ENCODE measurements around the gene NEU2.

NEU2 gene

GRCh38 chr2:233053928-233054784 is 21.7 kb downstream of the NEU2 start:
- TF ChIP-seq POLR2A (IDR thresholded peaks at IDR 0.05; ENCODE audit: extremely low read depth, insufficient read length) (no peak), CTCF (IDR thresholded peaks at IDR 0.05; ENCODE audit: low read depth, low read length) (peak; percentile 95)
- DNase-seq (ENCODE audit: low read depth): peak; percentile 70
- no peak overlapping the region for H3K4me3 ChIP-seq (ENCODE audit: low read depth, low read length)

GRCh38 chr2:233055362-233055761 is 22.9 kb downstream of the NEU2 start:
- H3K4me3 ChIP-seq (ENCODE audit: low read depth, low read length): no peak overlapping the region
- no peak for DNase-seq (ENCODE audit: low read depth)
- TF ChIP-seq MYC (IDR thresholded peaks at IDR 0.05; ENCODE audit: low read depth, low read length) (no peak), MAX (IDR thresholded peaks at IDR 0.05; ENCODE audit: low read depth, low read length) (no peak), POLR2A (IDR thresholded peaks at IDR 0.05; ENCODE audit: extremely low read depth, insufficient read length) (no peak), CTCF (IDR thresholded peaks at IDR 0.05; ENCODE audit: low read depth, low read length) (no peak)

DNA sequence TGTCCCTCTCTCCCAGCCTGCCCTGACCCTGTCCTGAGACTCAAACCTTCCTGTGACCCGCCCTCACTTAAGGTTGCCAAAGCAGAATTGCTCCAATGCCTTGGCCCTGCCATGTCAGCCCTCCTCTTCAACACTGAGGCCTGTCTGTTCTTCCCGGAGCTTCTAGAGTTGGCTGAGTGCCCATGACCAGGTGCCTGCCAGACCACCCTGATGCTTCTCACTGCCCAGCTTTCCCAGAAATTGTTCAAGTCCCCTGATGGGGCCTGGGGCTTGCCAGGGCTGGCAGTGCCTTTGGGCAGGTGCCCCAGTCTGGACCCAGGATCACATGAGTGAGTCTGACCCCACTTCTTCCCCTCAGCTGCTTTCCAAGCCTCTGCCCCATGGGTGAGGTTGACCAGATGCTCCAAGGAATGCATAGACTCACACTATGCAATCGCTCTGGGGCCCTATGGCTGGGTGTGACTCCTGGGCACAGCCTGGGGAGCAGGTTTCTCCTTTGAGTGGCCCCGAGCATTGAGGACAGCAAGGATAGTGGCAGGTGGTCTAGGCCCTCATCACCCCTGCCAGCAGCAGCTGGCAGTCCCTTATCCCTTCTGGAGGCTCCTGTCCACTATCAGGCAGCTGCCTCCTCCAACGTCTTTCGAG is 24.6 kb downstream of the NEU2 start:
- no peak for DNase-seq (ENCODE audit: low read depth)
- H3K4me3 ChIP-seq (ENCODE audit: low read depth, low read length): no peak overlapping the region
- TF ChIP-seq POLR2A (IDR thresholded peaks at IDR 0.05; ENCODE audit: extremely low read depth, insufficient read length) (no peak), MYC (IDR thresholded peaks at IDR 0.05; ENCODE audit: low read depth, low read length) (no peak), MAX (IDR thresholded peaks at IDR 0.05; ENCODE audit: low read depth, low read length) (no peak), CTCF (IDR thresholded peaks at IDR 0.05; ENCODE audit: low read depth, low read length) (no peak)

GRCh38 chr2:233058717-233059546 is 26.5 kb downstream of the NEU2 start:
- TF ChIP-seq MAX (IDR thresholded peaks at IDR 0.05; ENCODE audit: low read depth, low read length) (no peak), CTCF (IDR thresholded peaks at IDR 0.05; ENCODE audit: low read depth, low read length) (no peak), MYC (IDR thresholded peaks at IDR 0.05; ENCODE audit: low read depth, low read length) (no peak), POLR2A (IDR thresholded peaks at IDR 0.05; ENCODE audit: extremely low read depth, insufficient read length) (no peak)
- DNase-seq (ENCODE audit: low read depth): peak; percentile 25
- peak overlapping the region; percentile 100 for H3K4me3 ChIP-seq (ENCODE audit: low read depth, low read length)

DNA sequence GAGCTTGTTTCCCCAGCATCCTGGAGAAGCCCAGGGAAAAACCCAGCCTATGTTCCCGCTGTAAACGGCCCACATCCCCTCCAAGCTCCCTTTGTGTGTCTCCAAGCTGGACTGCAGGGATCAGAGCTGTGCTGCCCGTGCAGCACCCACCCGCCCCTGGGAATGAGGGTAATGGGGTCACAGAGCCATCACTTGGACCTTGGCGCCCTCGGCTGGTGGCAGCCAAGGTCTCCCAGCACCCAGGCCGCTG is 27.0 kb downstream of the NEU2 start:
- H3K4me3 ChIP-seq (ENCODE audit: low read depth, low read length): peak overlapping the region; percentile 100
- TF ChIP-seq POLR2A (IDR thresholded peaks at IDR 0.05; ENCODE audit: extremely low read depth, insufficient read length): no peak
- TF ChIP-seq MYC (IDR thresholded peaks at IDR 0.05; ENCODE audit: low read depth, low read length): no peak
- TF ChIP-seq CTCF (IDR thresholded peaks at IDR 0.05; ENCODE audit: low read depth, low read length): peak; percentile 56
- no peak for TF ChIP-seq MAX (IDR thresholded peaks at IDR 0.05; ENCODE audit: low read depth, low read length)
- DNase-seq (ENCODE audit: low read depth): no peak

Data from NB4 (cell line).